Measurements from ENCODE around the gene PLA2R1.

DNA sequence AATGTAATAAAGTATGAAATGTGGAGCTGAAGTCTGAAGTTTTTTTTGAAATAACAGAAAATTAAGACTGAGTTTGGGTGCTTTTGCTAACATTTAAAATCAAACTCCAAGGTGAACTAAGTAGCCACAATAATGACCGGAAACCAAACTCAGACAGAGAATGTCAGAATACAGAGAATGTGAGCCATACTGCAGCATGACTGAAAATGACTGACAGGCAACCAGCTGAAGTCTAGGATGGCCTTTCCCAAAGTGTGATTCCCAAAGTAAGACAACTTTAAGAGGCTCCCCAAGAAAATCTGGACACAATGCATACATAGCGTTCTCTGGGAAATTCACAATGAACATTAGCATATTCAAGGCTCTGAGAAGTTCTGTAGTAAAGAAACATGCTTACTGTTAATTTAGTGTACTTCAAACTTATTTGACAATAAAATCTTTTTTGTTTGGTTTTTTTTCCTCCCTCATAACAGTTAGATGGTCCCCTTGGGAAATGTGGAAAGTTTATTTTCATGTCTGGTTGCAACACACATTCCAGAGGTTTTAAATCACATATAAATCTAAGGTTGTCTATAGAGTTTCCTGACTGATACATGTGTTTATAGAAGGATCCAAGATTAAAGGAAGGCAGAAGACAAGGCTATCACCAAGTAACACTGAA is 28.6 kb downstream of the PLA2R1 start:
- TF ChIP-seq POLR2A (IDR thresholded peaks at IDR 0.05), result no peak
- TF ChIP-seq, protein P1, sequence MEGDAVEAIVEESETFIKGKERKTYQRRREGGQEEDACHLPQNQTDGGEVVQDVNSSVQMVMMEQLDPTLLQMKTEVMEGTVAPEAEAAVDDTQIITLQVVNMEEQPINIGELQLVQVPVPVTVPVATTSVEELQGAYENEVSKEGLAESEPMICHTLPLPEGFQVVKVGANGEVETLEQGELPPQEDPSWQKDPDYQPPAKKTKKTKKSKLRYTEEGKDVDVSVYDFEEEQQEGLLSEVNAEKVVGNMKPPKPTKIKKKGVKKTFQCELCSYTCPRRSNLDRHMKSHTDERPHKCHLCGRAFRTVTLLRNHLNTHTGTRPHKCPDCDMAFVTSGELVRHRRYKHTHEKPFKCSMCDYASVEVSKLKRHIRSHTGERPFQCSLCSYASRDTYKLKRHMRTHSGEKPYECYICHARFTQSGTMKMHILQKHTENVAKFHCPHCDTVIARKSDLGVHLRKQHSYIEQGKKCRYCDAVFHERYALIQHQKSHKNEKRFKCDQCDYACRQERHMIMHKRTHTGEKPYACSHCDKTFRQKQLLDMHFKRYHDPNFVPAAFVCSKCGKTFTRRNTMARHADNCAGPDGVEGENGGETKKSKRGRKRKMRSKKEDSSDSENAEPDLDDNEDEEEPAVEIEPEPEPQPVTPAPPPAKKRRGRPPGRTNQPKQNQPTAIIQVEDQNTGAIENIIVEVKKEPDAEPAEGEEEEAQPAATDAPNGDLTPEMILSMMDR (IDR thresholded peaks at IDR 0.05), result no peak
